Testis (tissue), 3 donors: ENCODE data around the gene JPH2. TPM values are rescaled to one million over a fixed set of nuclear protein-coding genes. Genes with fewer than 3 reads are reported as not detected.

Experiments used
- DNase-seq: peaks from one replicate; pipeline ENCODE4 v3.0.0-alpha.2; 2019
- H3K27ac ChIP-seq, 2 donors: fragments of 200-600 bp; sonication (generic); one replicate each; pipeline ENCODE4 v1.5.1; 2019
- H3K27me3 ChIP-seq: fragments of 200-600 bp; sonication (generic); one replicate; pipeline ENCODE4 v1.5.1; 2019
- H3K36me3 ChIP-seq: fragments of 200-600 bp; sonication (generic); one replicate; pipeline ENCODE4 v1.5.1; 2017; ENCODE audit warnings: low read depth; ENCODE audit errors: missing control alignments
- H3K4me1 ChIP-seq: fragments of 200-600 bp; sonication (generic); one replicate; pipeline ENCODE4 v1.5.1; 2019
- H3K4me3 ChIP-seq, 2 donors: fragments of 200-600 bp; sonication (generic); one replicate each; pipeline ENCODE4 v1.5.1; 2017 to 2019
- H3K9me3 ChIP-seq: fragments of 200-600 bp; sonication (generic); one replicate; pipeline ENCODE4 v1.5.1; 2017
- CTCF ChIP-seq, 3 experiments: fragments of 450-650 bp in 2 of 3; fragments of 200-600 bp in 1 of 3; sonication (generic) in 1 of 3; IDR thresholded peaks; one replicate each; pipeline ENCODE4 v1.5.1; 2016 to 2019; ENCODE audit warnings: antibody characterized with exemption in 3 of 3, mild to moderate bottlenecking in 2 of 3, moderate library complexity in 1 of 3
- POLR2A ChIP-seq: fragments of 450-650 bp; IDR thresholded peaks from one replicate; pipeline ENCODE4 v1.6.1; 2017; ENCODE audit warnings: antibody characterized with exemption, mild to moderate bottlenecking, moderate library complexity
- WGBS, 2 donors: methylation state at CpG; one replicate each; pipeline ENCODE4 v1.1.5; 2018; 5-methylcytosine and 5-hydroxymethylcytosine counted together
- intact Hi-C: fragments of 100-400 bp; cut with DNase I; formaldehyde crosslinking; loops from one replicate; pipeline ENCODE4 v1.15.1; 2023; ENCODE audit warnings: low total_unique reads
- polyA plus RNA-seq: library from polyadenylated mRNA; stranded (reverse); fragments of 350-450 nt; fragmentation: Illumina TruSeq; extraction: RNeasy Lipid Tissue Mini Kit (QIAGEN cat#74804); gene quantifications from one replicate; pipeline ENCODE4 v1.2.3, GENCODE V29; 2014; ENCODE audit warnings: low read depth, low replicate concordance; ENCODE audit not compliant: insufficient read depth
- total RNA-seq, 2 donors: library from RNA; depleted of rRNA; stranded (reverse); fragments of >200 nt; gene quantifications; one replicate each; pipeline ENCODE4 v1.2.3, GENCODE V29; 2016

Gene JPH2
- total and polyA plus RNA-seq, 3 donors from 2014 or later, result 1.9 to 3.7 (median 3.2) TPM

DNA sequence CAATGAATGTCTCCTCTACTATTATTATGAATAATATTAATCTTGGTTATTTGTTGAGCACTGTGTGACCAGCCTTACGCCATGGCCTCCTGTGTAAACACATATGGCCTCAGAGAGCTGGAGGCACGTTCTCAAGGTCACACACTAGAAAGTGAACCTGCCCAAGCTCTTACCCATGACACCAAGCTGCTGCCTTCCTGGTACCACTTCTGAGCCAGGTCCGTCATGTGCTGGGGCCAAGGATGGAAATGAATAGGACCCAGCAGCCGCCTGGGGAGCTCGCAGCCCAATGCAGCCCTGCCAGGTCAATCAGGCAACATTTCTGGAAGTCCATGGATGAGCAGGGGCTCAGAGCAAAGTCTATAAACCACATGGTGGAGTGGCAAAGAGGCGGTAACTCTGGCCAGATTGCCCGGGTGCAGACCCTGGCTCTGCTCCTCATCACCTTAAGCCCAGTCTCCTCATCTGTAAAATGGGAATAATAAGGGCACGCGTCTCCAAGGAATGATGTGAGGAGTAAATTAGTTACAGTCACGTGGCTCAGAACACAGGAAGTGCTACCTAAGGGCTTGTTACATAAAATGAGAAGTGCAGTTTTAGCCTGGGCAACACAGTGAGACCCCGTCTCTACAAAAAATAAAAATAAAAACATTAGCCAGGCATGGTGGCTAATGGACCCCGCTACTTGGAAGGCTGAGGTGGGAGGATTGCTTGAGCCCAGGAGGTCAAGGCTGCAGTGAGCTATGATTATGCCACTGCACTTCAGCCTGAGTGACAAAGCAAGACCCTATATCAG, 61.5 kb downstream of the JPH2 start:
- intact Hi-C loops, result no loop called here
- no peak overlapping the region for H3K27ac ChIP-seq
- 76 to 80% methylated on average over 12 of the region's 12 CpGs for WGBS, 2 donors

DNA sequence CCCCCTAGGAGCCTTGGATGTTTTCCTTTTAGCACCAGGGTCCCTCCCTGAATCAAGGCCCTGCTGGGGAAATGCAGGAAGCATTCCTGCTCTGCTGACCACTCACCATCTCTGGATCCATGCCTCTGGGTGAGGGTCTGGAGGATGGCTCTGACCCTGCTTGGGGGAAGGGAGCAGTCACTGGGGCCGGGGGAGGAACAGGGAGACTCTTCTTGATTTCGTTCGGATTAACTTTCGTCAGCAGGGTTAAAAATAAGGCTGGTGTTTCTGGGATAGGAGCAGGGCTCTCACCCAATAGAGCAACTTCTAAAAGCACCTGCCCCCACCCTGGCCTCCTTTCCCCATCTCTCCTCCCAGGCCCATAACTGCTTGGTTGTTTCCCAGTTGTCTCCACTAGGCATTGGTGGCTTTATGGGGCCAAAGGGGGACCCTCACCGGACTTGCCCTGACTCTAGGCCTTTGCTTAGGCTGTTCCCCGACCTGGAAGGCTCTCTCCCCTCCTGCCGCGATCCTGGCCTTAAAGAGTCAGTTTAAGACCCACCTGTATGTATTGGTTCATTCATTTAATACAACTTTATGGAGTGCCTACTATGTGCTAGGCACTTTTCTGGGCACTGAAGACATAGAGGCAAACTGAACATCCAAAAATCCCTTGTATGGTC, 63.0 kb downstream of the JPH2 start:
- no peaks in the 10 kb centered on the region for H3K36me3 ChIP-seq
- H3K27ac ChIP-seq, result no peak overlapping the region
- DNase-seq, result no peak
- WGBS, 2 donors, result 77 to 88% methylated on average over 8 of the region's 8 CpGs
- TF ChIP-seq POLR2A (no peak), CTCF (IDR thresholded peaks at IDR 0.05) (no peak)
- intact Hi-C loops, result no loop called here
- no peaks in the 10 kb centered on the region for H3K4me1 ChIP-seq
- no peaks in the 10 kb centered on the region for H3K9me3 ChIP-seq
- H3K4me3 ChIP-seq, result no peak overlapping the region
- H3K27me3 ChIP-seq, result no peaks in the 10 kb centered on the region

More for the DNA sequence above, 61.5 kb downstream of the JPH2 start:
- TF ChIP-seq CTCF (IDR thresholded peaks at IDR 0.05) (no peak), POLR2A (no peak)
- H3K27me3 ChIP-seq, result no peaks in the 10 kb centered on the region
- no peaks in the 10 kb centered on the region for H3K36me3 ChIP-seq
- H3K9me3 ChIP-seq, result no peaks in the 10 kb centered on the region
- no peaks in the 10 kb centered on the region for H3K4me1 ChIP-seq
- no peak for DNase-seq
- H3K4me3 ChIP-seq, result no peak overlapping the region

GRCh38 chr20:44123251-44123650, 63.7 kb downstream of the JPH2 start:
- no peaks in the 10 kb centered on the region for H3K27me3 ChIP-seq
- DNase-seq, result no peak
- WGBS, 2 donors, result 68 to 71% methylated on average over 7 of the region's 7 CpGs
- TF ChIP-seq POLR2A (no peak), CTCF (IDR thresholded peaks at IDR 0.05) (no peak)
- intact Hi-C loops, result no loop called here
- H3K36me3 ChIP-seq, result no peaks in the 10 kb centered on the region
- H3K9me3 ChIP-seq, result no peaks in the 10 kb centered on the region
- no peak overlapping the region for H3K4me3 ChIP-seq
- H3K27ac ChIP-seq, result no peak overlapping the region
- H3K4me1 ChIP-seq, result no peaks in the 10 kb centered on the region

- Histone ChIP-seq H3K4me1 (no peaks in the 10 kb centered on the region), H3K27ac (no peak overlapping the region), H3K36me3 (no peaks in the 10 kb centered on the region), H3K27me3 (no peaks in the 10 kb centered on the region), H3K4me3 (no peak overlapping the region), H3K9me3 (no peaks in the 10 kb centered on the region)
- 69 to 70% methylated on average over 9 of the region's 9 CpGs for WGBS, 2 donors
- DNase-seq, result no peak
- intact Hi-C loops, result no loop called here
- no peak for TF ChIP-seq POLR2A
- no peak for TF ChIP-seq CTCF (IDR thresholded peaks at IDR 0.05)
These were observed 66.1 kb downstream of the JPH2 start for GRCh38 chr20:44120676-44121425.
